Measurements from ENCODE around the gene QRICH1.

Gene QRICH1

GRCh38 chr3:49112262-49112661, 18.4 kb upstream of the QRICH1 start:
- DNase-seq = no peak

- no peak for DNase-seq
Observed at GRCh38 chr3:49111347-49111746, 17.5 kb upstream of the QRICH1 start.

DNA sequence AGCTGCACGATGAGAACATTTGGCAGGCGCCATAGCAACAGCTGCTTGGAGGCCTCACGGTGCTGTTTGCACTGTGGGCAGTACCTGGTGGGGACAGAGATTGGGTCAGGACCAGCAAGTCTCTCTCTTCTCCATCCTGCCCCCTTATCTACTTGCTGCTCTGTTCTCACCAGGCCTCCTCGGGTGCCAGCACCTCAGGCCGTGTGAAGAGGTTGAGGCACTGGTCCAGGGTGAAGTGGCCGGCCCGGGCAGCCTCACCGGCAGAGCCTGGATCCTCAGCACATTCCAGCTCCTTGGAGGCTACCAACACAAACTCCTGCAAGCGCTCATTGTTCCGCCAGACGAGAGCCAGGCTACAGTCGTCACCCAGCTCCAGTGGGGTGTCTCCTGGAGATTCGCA, 16.9 kb upstream of the QRICH1 start:
- DNase-seq = no peak

- no peak for DNase-seq
Observed at GRCh38 chr3:49108346-49108745, 14.5 kb upstream of the QRICH1 start.

DNA sequence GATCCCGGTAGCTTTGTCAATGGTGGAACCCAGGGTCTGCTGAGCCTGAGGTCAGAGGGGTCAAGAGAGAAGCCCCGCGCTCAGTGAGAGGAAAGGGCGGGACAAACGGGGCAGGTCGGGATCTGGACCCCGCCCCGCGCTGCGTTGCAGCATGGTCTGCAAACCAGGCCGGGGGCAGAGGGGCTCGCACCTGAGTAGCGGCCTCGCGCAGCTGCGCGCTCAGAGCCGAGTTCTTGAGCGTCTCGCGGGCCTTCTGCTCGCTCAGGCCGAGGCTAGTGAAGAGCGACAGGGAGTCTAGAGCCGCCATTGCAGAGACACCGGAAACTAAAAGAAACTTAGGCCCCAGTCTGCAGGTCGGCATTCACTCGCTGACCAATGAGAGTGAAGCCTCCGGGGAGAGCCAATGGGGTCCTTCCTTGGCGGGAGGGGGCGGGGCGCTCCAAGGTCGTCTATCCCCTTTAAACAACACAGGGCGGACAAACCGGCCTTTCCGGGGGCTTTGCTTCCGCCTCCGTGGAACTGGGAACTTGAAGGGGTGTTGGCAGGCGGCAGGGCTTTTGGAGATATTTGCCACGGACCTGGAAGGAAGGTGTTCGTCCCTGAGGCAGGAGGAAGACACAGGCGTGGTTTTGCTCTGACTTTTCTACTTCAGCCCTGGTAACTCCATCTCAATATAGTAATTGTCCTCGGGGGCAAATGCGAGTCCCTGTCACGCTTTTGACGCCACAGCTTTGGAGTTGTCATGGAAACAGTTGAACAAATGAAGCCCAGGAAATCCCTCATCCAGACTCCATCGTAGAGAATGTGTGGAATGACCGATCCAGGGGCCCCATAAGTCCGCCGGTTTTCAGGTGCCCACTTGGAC, 10.8 kb upstream of the QRICH1 start, which contains the start of gene QARS1:
Gene QARS1, minus strand, starts transcription at position 331 of the 865 bp plus-strand sequence. Its CDS starts 24 bp downstream, at position 307.
- DNase-seq = peak; percentile 92

GRCh38 chr3:49104052-49104426, 10.2 kb upstream of the QRICH1 start:
- DNase-seq = no peak

DNA sequence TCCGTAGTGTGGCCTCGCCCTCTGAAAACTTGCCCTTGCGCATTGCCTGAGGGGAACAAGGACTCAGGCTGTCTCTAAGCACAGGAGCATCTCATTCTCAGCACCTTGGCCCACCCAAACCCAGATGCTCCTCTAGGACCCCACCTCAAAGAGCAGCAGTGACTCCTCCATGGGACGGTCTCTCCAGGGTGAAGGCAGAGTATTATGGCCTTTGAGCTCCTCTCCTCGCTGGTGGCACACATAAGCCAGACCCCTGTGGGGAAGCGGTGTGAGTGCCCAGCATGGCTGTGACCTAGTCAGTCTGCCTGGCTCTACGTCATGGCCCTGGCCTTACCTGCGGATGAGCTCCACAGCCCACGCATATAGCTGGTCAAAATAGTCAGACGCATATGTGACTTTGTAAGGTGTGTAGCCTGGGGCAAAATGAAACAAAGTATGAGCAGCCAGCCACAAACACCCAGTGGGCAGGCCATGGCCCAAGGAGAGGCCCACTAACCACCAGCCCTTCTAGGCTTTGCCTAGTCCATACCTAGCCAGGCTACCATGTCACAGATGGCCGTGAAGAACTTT, 6.3 kb upstream of the QRICH1 start:
- no peak for DNase-seq

GRCh38 chr3:49098910-49099630, 5.2 kb upstream of the QRICH1 start:
- DNase-seq = no peak

DNA sequence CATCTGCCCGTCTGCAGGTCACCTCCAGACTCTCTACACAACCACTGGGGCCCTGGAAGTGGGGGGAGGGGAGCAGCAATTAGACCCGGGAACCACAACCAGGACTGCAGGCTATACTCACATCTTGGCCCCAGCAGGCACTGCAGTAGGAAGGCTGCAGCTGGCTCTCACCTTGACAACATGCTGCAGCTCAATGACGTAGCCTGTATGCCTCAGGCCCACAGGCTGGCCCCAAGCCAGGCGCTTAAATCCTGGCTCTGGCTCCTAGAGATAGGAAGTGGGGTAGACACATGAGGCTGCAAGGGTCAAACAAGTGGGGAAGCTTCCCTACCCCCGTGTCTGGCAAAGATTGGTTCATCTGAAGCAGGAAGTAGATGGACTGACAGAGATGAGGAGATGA, 4.6 kb upstream of the QRICH1 start:
- no peak for DNase-seq

- DNase-seq = peak; percentile 86
Observed at GRCh38 chr3:49092938-49093852, 676 bp downstream of the QRICH1 start.

- no peak for DNase-seq
Observed at GRCh38 chr3:49081429-49081828, 12.4 kb downstream of the QRICH1 start.

DNA sequence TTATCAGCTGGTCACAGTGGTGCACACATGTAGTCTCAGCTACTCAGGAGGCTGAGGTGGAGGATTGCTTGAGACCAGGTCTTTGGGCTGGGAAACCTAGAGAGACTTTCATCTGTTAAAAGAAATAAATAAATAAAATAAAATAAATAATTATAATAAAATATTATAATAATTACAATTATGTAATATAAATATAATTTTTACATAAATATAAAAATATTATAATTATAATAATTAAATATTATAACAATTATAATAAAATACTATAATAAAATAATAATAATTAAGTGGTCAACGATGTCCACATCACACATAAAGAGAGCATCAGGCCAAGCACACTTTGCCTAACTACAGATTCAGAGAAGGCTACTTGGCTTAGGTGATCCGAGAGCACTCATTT, 14.6 kb downstream of the QRICH1 start:
- DNase-seq = no peak

- no peak for DNase-seq
Observed at GRCh38 chr3:49076646-49077045, 17.2 kb downstream of the QRICH1 start.

- DNase-seq = no peak
Observed at GRCh38 chr3:49076116-49076515, 17.8 kb downstream of the QRICH1 start.

GRCh38 chr3:49058011-49058410, 35.9 kb downstream of the QRICH1 start:
- DNase-seq = no peak

GRCh38 chr3:49057268-49057667, 36.6 kb downstream of the QRICH1 start:
- no peak for DNase-seq

DNA sequence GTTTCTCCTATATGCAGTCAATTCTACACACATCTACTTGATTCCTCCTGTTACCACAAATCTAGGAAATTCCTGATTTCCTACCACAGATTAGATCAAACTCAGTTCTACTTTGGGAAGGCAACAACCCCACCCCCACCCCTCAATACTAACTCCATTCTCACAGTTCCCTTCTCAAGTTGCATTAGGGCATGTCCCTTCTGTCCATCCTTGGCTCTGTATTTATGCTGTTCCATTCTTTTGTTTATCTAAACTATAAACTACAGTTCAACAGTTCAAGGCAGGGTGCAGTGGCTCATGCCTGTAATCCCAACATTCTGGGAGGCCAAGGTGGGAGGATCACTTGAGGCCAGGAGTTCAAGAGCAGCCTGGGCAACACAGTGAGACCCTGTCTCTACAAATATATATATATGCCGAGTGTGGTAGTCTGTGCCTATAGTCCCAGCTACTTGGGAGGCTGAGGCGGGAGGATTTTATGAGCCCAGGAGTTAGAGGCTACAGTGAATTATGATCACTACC, 39.5 kb downstream of the QRICH1 start:
- no peak for DNase-seq

- no peak for DNase-seq
Observed at GRCh38 chr3:49053543-49053942, 40.3 kb downstream of the QRICH1 start.

- DNase-seq = no peak
Observed at GRCh38 chr3:49035281-49035680, 58.6 kb downstream of the QRICH1 start.

GRCh38 chr3:49034650-49035049, 59.2 kb downstream of the QRICH1 start:
- no peak for DNase-seq

DNA sequence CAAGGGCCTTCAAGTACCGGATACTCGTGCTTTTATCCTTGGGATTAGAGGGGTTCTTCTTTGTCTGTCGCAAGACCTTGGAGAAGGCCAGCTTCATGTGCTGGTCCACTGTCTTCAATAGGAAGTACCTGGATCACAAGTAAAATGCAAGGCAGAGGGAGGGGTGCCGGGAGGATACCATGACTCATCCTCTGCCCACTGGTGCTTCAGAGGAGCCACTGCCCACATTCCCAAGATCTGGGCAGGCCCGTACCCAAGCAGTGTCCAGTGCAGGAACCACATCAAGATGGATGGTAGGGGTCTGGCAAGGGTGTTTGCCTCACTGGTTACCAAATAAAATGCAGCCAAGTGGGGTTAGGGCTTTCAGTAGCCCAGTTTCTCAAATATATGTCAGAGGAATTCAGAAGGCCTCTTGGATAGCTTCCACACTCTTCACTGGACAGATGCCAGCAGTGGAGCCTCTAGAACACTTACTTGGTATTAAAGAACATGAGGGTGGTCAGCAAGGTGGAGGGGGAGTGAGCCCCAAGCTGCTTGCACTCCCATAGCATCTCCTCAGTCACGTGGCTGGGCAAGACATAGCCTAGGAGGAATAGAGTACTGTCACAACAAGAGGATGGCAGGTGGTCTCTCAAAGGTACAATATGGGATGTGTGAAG, 61.1 kb downstream of the QRICH1 start:
- DNase-seq = no peak

GRCh38 chr3:49030321-49030720, 63.5 kb downstream of the QRICH1 start:
- DNase-seq = no peak

Data from CD4-positive, alpha-beta T cell treated with Interleukin-17A for 1 hour (primary cell).